ENCODE measurements around the gene SDK1.
"Not testable (repeated sequence)": the region's sequence is repeated elsewhere in the genome, so short reads cannot be mapped to it uniquely, and the experiment has no call there.

The SDK1 gene

GRCh38 chr7:4233621-4234497 is 932.8 kb downstream of the SDK1 start:
- no peak for DNase-seq (ENCODE audit: low read depth)

- no peak for DNase-seq (ENCODE audit: low read depth)
Measured at GRCh38 chr7:4234498-4234855, 933.4 kb downstream of the SDK1 start.

- no peak for DNase-seq (ENCODE audit: low read depth)
Measured at GRCh38 chr7:4234886-4235285, 933.8 kb downstream of the SDK1 start.

- no peak for DNase-seq (ENCODE audit: low read depth)
Measured at GRCh38 chr7:4235596-4235995, 934.5 kb downstream of the SDK1 start.

- no peak for DNase-seq (ENCODE audit: low read depth)
Measured at GRCh38 chr7:4236389-4236788, 935.3 kb downstream of the SDK1 start.

- not testable (repeated sequence) for DNase-seq (ENCODE audit: low read depth)
Measured at GRCh38 chr7:4236873-4237272, 935.8 kb downstream of the SDK1 start.

- no peak for DNase-seq (ENCODE audit: low read depth)
Measured at GRCh38 chr7:4237296-4238235, 936.5 kb downstream of the SDK1 start.

- no peak for DNase-seq (ENCODE audit: low read depth)
Measured at GRCh38 chr7:4238861-4239260, 937.8 kb downstream of the SDK1 start.

GRCh38 chr7:4240042-4240441 is 939.0 kb downstream of the SDK1 start:
- DNase-seq (ENCODE audit: low read depth) = no peak

GRCh38 chr7:4240520-4241303 is 939.7 kb downstream of the SDK1 start:
- no peak for DNase-seq (ENCODE audit: low read depth)

GRCh38 chr7:4241304-4241612 is 940.2 kb downstream of the SDK1 start:
- DNase-seq (ENCODE audit: low read depth) = no peak

GRCh38 chr7:4241791-4242190 is 940.7 kb downstream of the SDK1 start:
- no peak for DNase-seq (ENCODE audit: low read depth)

- no peak for DNase-seq (ENCODE audit: low read depth)
Measured at GRCh38 chr7:4242706-4243105, 941.7 kb downstream of the SDK1 start.

- no peak for DNase-seq (ENCODE audit: low read depth)
Measured at GRCh38 chr7:4244041-4244440, 943.0 kb downstream of the SDK1 start.

GRCh38 chr7:4244635-4245034 is 943.6 kb downstream of the SDK1 start:
- no peak for DNase-seq (ENCODE audit: low read depth)

GRCh38 chr7:4245135-4245865 is 944.2 kb downstream of the SDK1 start:
- no peak for DNase-seq (ENCODE audit: low read depth)

GRCh38 chr7:4245866-4246470 is 944.9 kb downstream of the SDK1 start:
- DNase-seq (ENCODE audit: low read depth) = no peak

GRCh38 chr7:4246536-4246935 is 945.5 kb downstream of the SDK1 start:
- DNase-seq (ENCODE audit: low read depth) = no peak

- DNase-seq (ENCODE audit: low read depth) = no peak
Measured at GRCh38 chr7:4247106-4247876, 946.2 kb downstream of the SDK1 start.

- no peak for DNase-seq (ENCODE audit: low read depth)
Measured at GRCh38 chr7:4248295-4248694, 947.2 kb downstream of the SDK1 start.

- no peak for DNase-seq (ENCODE audit: low read depth)
Measured at GRCh38 chr7:4249241-4249640, 948.2 kb downstream of the SDK1 start.
